IPS-NIHi11 (cell line): ENCODE results near the gene CACNA1H.

Experiments
- DNase-seq: peaks from one replicate; pipeline ENCODE4 v3.0.0; 2012; ENCODE audit warnings: mixed read lengths, low spot score

The CACNA1H gene

DNA sequence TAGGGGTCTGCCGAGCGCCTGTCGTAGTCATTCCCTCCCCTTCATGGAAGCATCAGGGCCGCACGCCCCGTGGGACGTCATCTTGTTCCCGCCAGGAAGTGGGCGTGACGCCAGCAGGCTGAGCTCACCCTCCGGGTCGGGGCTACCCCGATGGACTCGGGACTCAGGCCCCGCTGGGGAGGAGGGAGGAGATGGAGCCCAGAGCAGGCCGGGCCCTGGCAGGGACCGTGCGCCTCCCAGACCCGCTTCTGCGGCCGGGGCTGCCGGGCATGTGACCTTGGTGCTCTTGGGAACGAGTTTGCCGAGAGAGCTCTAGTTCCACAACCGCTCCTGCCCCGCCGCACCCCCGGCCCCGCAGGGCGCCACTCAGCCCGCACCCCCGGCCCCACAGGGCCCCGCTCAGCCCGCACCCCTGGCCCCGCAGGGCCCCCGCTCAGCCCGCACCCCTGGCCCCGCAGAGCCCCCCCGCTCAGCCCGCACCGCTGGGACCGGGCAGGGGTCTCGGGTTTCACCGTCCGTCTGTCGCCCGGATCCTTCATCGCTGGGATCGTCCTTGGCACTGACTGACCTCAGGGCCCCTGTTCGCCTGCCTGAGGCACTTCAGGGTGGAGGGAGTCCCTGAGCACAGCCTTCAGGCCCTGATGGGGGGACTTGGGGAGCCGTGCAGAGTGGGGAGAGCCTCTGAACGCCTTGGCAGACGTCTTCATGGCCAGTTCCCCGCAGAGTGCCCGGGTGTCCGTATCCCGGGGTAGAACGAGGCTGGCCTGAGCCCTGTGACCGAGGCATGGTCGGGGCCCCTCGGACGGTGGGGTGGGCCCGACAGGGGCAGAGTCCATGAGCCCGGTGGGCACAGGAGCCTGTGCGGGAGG lies 5.8 kb downstream of the CACNA1H start:
- peak; percentile 66 for DNase-seq

DNA sequence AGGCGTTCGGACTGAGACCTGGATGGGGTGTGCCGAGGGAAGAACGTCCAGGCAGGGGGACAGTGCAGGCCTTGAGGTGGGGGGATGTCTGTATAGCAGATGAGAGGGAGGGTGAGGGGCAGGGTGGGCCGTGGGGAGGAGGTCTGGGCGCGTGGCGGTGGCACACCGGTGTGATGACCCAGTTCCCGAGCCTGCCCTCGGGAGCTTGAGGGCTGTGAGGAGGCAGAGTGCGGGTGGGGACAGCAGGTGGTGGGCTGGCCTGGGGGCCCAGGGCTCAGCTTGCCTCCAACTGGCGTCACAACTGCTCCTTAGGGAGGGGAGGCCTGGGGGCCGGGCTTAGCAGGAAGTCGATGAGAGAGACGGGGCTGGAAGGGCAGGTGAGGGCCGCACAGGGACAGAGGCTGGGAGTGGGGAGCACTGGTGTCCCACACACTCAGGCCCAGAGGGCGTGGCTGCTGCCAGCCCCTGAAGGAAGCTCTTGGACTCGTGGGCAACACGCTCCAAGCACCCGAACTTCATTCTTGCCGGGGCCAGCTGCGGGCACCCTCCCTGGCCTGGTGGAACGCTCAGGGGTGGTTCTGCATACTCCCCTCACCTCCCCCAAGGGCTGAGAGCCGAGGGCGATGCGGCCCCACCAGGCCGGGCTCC lies 6.5 kb downstream of the CACNA1H start:
- no peak for DNase-seq

DNA sequence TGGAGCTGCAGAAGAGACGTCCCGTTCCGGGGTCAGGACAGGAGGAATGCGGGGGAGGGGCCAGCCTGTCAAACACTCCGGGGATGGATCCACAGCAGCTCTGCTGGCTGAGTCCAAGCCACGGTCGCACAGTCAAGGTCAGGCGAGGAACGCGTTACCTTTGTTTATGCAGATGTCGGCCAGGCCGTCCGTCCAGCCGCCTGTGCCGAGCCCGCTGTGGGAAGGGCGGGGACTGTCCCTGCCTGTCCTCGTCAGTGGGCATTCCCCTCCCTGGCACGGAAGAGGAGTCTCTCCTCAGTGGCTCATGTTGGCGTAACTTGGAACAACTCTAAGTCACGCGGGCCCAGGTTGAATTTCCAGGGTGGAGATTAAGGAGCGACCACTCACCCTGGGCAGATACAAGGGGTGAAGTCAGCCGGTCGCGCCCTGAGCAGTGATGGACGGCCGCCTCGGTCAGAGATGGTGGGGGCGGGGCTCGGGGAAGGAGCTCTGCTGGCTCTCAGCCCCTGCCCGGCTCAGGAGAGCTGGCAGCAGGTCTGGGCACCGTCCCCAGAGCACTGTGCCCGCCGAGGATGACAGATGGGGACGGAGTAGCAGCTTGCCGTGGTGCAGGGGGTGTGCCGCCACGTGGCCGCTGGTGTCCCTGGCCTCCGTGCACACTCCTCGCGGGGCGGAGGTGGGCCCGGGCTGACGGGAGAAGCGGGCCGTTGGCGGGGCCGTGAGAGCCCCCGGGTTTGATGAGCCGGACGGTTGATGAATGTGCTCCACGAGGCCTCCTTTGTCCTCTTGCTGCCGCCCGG lies 7.3 kb downstream of the CACNA1H start:
- DNase-seq: no peak

DNA sequence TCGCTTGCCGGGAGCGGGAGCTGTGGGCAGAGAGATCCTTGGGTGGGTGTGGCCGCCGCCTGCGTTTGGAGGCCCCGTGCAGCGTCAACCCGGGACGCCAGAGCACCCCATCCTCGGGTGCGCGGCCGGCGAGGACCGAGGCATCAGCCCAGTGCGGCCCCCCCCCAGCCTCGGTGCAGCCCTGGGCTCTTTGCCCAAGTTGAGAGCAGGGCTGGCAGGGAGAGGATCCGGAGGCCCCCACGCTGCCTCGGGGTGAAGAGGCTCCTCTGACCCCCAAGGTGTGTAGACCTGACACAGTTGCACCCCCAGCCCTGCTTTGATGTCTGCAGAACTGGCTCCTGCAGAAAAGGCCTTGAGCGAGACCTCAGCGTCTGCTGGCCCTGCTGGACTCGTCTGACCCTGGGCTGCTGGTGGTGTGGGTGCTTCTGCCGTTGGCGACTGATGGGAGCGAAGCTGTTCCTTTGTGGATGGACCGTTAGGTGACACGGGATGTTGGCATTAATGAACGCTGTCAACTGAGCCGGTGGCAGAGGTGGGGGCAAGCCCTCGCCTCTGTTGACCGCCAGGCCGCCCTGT lies 8.0 kb downstream of the CACNA1H start:
- DNase-seq: no peak

DNA sequence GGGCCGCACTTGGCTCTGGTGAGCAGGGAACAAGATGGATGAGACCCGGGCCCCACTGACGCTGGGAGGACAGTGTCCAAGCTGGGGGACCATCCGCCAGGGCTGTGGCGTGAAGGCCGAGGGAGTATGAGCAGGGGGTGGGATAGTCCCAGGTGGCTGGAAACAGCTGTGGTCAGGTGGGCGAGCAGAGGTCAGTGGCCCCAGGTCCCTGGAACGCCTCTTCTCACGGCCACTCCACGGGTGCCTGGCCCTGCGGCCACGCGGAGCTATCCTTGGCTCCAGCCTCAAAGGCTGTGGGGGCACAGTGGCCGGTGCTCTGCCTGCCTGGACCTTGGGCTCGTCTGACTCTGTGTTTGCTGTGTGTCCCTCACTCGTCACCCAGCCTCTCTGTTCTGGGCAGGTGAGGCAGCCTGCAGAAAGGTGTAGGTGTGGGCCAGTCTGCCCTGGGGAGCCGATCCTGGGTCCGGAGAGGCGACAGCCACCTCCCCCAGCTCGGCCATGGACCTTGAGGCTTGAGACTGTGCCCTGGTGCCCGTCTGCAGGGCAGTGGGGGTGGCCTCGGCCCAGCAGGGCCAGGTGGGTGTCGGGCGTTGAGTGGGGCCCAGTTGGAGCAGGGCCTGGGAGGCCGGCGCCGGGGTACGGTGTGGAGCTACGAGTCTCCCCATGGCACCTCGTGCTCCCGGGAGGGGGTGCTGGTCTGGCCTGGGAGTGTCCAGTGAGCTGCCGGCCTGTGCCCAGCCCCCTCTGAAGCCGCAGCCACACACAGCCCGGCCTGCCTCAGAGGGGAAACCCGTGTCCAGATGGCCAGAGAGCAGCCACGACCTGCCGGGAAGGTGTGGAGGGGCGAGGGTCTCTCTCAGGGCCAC lies 10.0 kb downstream of the CACNA1H start:
- DNase-seq: no peak

DNA sequence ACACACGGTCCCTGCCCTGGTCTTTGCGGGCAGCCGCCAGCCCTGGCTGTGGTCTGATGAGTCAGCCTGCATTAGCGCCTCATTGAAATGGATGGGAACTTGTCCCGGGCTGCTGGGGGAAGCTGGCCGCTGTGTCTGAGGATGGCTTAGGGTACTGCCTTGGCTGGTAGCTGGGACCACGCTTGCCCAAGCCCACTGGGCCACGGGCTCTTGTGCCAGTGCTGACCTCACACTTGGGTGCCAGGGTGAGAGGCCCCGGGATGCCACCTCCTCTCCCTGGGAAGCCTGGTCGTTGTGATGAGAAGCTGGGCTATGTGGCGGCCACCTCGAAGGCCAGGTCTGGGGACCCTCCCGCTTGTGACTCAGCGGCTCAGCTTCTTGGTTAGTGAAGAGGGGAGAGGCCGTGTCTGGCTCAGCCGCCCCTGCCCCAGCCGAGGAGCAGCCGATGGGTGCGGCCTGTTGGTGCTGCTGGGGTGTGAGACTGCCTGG lies 10.7 kb downstream of the CACNA1H start:
- DNase-seq: no peak

DNA sequence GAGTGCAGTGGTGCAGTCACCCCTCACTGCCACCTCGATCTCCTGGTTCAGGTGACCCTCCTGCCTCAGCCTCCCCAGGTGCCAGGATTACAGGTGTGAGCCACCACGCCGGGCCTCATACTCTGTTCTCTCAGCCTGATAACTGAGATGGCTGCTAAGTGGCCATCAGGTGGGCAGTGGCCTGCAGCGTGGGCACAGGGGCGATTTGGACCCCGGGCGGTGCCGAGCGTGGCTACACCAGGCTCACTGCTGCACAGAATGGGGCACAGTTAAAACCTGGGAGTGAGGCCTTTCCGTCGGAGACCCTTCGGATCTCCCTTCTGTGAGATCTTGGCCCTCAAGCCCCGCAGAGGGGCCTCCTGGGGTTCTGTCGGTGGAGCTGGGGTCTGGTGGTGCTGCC lies 11.5 kb downstream of the CACNA1H start:
- DNase-seq: no peak

DNA sequence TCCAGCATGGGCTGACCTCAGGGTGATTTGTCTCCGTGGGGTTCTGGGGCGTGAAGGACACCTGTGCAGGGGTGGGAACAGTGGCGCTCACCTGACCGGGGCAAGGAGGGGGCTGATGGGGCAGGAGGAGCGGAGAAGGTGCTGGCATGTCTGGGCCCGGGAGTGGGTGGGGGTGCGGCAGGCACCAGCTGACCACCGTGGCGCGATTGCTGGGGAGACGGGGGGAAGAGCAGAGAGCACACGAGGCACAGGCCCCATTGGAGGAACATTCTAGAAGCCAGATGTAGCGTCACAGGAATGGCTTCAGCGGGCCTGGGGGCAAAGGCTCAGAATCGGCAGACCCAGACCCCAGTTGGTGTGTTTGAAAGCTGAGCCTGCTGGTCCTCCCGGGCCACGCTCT lies 12.1 kb downstream of the CACNA1H start:
- DNase-seq: no peak

DNA sequence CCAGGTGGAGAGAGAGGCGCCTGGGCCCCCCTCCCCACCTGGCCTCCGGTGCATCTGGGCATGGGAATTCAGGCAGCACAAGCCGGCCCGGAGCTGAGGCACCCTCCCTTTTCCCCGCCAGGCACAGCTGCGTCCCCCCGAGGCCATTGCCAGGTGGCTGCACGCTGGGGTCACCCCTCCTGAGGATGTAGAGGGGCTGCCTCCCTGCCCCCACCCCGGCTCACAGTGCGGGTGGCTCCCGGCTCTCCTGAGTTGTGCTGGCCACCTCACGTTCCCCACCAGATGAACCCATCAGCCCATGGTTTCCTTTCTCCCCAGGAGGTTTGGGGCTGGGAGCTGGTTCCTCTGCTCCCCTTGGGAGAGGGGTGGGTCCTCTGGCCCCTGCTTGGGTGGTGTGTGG lies 12.6 kb downstream of the CACNA1H start:
- DNase-seq: no peak

DNA sequence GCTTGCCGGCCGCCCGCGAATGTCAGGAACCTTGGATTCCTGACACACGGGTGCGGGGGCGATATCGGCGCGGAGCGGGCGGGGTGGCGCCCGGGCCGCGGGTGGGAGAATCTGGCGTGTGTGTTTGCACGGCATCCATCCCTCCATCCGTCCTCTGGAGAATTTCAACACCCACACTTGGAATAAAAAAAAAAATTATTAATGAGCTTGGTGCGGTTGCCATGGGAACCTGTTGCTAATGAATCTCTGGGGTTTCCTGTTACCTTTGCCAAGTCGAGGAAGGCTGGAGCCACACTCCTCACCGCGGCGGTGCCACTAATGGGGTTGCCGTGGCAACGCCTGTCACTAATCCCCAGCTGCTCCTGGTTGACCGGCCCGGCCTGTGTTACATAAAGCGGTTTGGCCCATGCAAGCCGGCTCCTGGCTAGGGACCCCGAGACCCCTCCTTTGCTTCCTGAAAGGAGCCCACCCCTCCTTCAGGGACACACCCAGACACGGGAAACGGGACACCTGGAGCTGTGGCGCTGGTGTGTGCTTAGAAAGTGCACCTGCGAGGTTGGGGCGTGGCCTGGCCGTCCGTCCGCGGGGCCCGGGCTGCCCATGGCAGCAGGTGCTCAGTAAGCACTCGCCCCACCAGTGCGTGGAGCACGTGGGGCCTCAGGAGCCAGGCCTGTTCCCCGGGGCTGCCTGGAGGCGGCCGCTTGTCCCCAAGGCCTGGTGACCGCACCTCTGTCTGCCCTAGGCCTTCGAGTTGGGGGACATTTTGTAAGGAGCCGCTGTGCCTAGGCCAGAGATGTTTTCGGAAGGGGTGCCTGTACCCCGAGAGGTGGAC lies 14.6 kb downstream of the CACNA1H start:
- peak; percentile 84 for DNase-seq

DNA sequence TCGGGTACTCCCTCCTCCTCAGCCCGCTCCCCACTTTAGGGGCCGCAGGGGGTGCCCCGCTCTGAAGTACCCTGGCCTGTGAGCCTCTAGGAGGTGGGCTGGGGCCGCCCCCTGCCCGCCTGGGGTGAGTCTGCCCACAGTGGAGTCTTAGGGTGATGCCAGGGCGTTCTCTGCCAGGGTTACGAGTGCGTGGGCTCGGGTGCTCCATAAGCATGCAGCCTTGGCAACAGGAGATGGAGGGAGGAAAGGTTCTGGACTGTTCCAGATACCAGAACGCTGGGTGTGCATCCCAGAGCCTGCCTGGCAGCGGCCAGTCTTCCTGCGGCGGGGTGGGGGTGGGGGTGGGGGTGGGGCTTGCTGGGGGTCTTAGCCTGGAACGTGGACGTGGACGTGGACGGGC lies 15.9 kb downstream of the CACNA1H start:
- no peak for DNase-seq

DNA sequence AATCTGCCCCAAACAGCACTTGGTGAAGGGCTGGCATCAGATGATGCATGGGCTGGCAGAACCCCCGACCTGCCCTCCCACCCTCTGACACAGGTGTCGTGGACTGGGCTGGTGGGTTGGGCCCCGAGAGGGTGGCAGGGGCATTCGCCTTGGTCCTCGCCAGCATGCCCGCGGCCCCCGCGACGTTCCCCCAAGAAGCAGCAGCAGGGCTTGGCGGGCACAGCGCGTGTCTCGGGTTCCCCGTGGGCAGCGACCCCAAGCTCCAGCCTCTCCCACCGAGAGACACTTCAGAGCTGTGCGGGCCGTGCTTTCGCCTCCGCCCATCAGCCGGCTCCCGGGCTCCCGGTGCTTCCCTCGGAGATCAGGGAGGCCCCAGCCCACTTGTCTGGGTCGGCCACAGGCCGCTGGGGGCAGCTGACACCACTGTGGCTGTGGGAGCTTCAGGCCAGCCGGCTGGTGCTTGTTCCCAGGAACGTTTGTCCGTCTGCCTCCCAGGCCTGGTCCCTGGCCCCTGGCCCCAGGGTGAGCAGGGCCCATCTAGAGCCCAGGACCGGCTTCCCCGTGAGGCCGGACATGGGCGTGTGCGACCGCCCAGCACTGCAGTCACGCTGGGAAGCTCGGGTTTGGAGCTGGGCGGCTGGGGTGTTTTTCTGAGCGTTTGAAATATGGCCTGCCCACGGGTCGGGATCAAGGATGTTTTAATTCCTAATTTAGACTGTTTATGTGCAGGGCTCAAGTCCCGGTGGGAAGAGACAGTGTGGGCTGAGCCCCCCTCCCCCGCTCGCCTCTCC lies 16.6 kb downstream of the CACNA1H start:
- DNase-seq: no peak

DNA sequence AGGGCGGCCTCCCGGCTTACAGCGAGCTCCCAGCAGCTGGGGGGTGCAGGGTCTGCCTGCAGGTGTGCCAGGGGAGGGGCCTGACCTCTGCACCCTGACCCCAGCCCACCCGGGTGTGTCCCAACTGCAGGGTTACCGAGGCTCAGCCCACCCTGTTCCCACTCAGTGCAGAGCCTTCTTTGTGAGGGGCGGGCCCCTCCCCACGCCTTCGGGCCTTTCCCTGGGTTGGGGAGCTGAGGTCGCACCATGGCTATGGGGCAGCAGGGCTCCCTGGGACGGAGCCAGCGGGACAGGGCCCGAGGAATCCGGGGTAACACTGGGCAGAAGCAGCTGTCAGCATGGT lies 17.1 kb downstream of the CACNA1H start:
- no peak for DNase-seq

DNA sequence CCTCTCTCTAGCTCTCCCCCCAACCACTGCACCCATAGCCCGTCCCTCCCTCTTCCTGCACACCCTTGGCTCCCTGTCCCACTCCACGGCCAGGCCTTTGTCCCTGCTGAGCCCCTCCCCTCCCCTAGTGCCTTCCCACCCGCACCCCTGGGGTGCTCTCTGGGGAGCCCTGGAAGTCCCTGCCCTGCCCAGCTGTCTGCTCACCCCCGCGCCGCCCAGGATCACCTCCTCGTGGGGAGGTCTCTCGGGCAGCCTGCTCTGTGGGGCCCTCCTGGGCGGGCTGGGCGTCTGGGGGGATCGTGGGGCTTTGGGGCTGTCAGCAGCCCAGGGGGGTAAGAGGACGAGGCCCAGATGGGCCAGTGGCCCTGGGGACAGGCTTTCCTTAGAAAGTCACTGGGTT lies 18.1 kb downstream of the CACNA1H start:
- no peak for DNase-seq

DNA sequence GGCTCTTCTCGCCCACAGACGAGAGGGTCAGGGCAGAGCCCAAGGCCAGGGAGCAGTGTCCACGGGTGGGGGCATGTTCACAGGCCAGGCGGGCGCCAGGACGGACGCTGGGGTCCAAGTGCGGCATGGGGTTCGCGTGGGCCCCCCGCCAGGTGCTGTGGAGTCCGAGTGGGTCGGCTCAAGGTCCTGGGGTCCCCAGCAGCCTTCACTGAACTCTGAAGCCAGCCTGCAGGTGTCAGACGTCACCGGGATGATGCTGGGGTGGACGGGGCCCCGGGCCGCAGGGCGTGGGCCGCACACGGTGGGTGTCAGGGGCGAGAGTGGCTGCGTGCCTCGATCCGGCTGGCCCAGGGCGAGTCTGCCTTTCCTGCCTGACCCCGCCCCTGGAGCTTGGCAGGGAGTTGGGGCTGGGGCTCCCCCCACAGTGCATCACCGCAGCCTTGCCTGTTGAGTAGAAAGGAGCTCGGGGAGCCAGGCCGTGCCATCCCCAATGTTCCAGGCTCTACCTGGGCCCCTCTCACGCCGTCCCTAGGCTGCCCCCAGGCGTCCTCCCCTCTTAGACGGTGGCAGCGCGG lies 19.0 kb downstream of the CACNA1H start:
- no peak for DNase-seq

DNA sequence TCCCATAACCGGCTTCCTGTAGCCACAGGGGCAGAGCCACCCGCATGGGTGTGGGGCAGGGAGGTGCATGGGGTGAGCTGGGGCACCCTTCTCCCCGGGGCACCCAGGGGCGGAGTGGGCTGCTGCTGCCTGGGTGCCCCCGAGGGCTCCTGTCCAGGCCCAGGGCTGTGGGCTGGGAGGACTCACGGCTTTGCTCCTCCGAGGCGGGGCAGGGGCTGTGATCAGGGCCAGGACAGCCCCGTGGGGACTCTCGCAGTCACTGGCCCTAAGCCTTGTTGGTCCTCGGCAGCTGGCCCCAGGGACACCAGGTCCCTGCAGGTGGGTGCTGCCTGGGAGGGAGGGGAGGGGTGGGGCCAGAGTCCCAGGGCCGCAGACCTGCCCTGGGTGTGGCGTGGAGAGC lies 19.7 kb downstream of the CACNA1H start:
- DNase-seq: no peak

DNA sequence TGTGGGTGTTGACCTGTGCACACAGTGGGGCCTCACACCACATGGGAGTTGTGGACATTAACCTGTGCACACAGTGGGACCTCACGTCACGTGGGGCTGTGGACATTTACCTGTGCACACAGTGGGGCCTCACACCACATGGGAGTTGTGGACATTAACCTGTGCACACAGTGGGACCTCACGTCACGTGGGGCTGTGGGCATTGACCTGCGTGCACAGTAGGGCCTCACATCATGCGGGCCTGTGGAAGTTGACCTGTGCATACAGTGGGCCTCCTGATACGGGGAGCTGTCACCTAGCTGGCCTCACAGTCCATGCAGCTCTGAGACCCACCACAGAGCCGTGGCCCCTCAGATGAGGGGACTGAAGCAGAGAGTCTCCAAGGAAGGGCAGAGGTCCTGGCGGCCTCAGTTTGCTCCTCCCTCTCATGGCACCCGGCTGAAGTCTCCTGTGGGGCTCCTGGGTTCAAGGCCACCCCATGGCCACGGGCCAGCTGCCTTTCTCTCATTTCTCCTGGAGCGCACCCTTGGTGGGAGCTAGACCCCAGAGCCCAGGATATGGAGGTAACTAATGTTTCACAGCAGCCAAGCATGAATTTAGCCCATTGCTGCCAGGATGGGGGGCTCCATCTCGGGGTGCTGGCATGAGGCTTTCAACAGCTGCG lies 21.0 kb downstream of the CACNA1H start:
- DNase-seq: no peak

DNA sequence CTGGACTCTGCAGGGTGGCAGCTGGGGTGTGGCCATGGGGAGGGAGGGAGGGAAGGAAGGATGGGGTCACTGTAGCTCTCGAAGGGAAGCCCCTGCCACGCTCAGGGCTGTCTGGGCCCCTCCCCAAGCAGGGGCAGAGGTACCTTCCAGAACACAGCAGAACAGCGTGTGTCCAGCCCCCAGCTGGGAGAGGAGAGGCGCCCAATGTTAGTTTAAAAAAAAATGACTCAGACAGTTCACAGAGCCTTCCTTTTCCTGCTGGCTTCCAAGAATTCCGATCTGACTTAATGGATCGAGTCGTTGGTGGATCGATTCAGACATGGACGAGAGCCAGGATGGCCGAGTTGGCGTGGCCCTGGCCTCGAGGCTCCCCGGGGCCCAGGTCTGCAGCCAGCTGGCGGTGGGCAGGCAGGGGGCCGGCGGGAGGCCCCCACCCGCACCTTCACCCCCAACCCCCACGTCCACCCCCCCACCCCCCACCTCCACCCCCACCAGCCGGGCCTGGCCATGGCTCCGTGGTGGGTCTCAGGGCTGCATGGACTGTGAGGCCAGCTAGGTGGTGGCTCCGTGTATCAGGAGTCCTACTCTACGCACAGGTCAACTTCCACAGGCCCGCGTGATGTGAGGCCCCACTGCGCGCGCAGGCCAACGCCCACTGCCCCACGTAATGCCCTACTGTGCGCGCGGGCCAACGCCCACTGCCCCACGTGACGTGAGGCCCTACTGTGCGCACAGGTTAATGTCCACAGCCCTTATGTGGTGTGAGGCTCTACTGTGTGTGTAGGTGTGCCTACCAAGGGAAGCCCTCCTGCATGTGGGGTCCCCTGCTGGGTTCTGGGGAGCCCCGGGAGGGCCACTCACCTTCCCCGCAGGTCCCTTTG lies 21.8 kb downstream of the CACNA1H start:
- no peak for DNase-seq
